ENCODE data around the gene THAP10.

GRCh38 chr15:70931821-70932220, 39.6 kb upstream of the THAP10 start:
- TF ChIP-seq YY1 (IDR thresholded peaks at IDR 0.05; ENCODE audit: borderline replicate concordance in 1 of 3, control insufficient read depth in 1 of 3, extremely low read depth in 1 of 3, insufficient read depth in 3 of 3, insufficient read length in 1 of 3, insufficient replicate concordance in 2 of 3, low read depth in 1 of 3, low read length in 2 of 3) (no peak), HCFC1 (IDR thresholded peaks at IDR 0.05; ENCODE audit: low read depth, low read length) (no peak), ESRRA (IDR thresholded peaks at IDR 0.05; ENCODE audit: borderline replicate concordance, low read depth) (no peak), SMAD1 (IDR thresholded peaks at IDR 0.05; ENCODE audit: low read depth, low read length, partially characterized antibody) (no peak), ZFP1 (CRISPR knock-in tag; IDR thresholded peaks at IDR 0.05) (no peak), RAD21 (CRISPR knock-in tag; conservative IDR thresholded peaks at IDR 0.05 in 1 of 2, IDR thresholded peaks at IDR 0.05 in 1 of 2) (no peak), ZNF274 (IDR thresholded peaks at IDR 0.05; ENCODE audit: borderline replicate concordance, low read depth, low read length) (no peak), POLR2AphosphoS5 (IDR thresholded peaks at IDR 0.05; ENCODE audit: control insufficient read depth, insufficient read depth, low read depth, low read length) (no peak), POLR2A (conservative IDR thresholded peaks at IDR 0.05) (no peak), CTCF (IDR thresholded peaks at IDR 0.05 in 2 of 3, conservative IDR thresholded peaks at IDR 0.05 in 1 of 3; ENCODE audit: insufficient read depth in 2 of 3, low read depth in 1 of 3, low read length in 3 of 3) (no peak), ZNF780A (CRISPR knock-in tag; IDR thresholded peaks at IDR 0.05) (no peak)

Measured in K562 (cell line).